HepG2 (cell line): ENCODE results near the gene CCNL1. TPM values are rescaled to one million over a fixed set of nuclear protein-coding genes. Genes with fewer than 3 reads are reported as not detected.

Experiments used
- AFF4 ChIP-seq: sonication (generic); formaldehyde crosslinking; IDR thresholded peaks from 2 replicates; pipeline ENCODE4 v1.4.0; 2020; ENCODE audit warnings: missing genetic modification reagents
- BHLHE40 ChIP-seq: IDR thresholded peaks from 2 replicates; pipeline ENCODE4 v1.6.1; 2011; ENCODE audit warnings: low read length, improper control_type of control experiment
- ELF3 ChIP-seq: IDR thresholded peaks from 2 replicates; pipeline ENCODE4 v1.6.1; 2016; ENCODE audit warnings: missing genetic modification reagents, missing compliant biosample characterization
- IRF9 ChIP-seq: sonication (generic); formaldehyde crosslinking; IDR thresholded peaks from 2 replicates; pipeline ENCODE4 v1.8.0; 2022; ENCODE audit warnings: missing genetic modification reagents, mild to moderate bottlenecking, borderline replicate concordance
- KDM3A ChIP-seq: IDR thresholded peaks from 2 replicates; pipeline ENCODE4 v1.6.1; 2018; ENCODE audit warnings: low read depth, missing compliant biosample characterization
- MAFF ChIP-seq: IDR thresholded peaks from 2 replicates; pipeline ENCODE4 v1.6.1; 2011; ENCODE audit warnings: low read depth, low read length, improper control_type of control experiment
- RFX5 ChIP-seq: IDR thresholded peaks from 2 replicates; pipeline ENCODE4 v1.6.1; 2011; ENCODE audit warnings: low read depth, low read length, improper control_type of control experiment
- SAFB2 ChIP-seq: sonication (generic); formaldehyde crosslinking; IDR thresholded peaks from 2 replicates; pipeline ENCODE4 v1.5.1; 2020; ENCODE audit warnings: missing genetic modification reagents, low read depth, mild to moderate bottlenecking, borderline replicate concordance
- SCMH1 ChIP-seq: sonication (generic); formaldehyde crosslinking; IDR thresholded peaks from 2 replicates; pipeline ENCODE4 v1.9.0; 2021; ENCODE audit warnings: missing genetic modification reagents, mild to moderate bottlenecking, borderline replicate concordance
- SNRNP70 ChIP-seq: fragments of 200-400 bp; formaldehyde crosslinking; IDR thresholded peaks from 2 replicates; pipeline ENCODE4 v1.6.1; 2017; ENCODE audit warnings: mild to moderate bottlenecking, low read depth, low read length, moderate library complexity
- SOX5 ChIP-seq: IDR thresholded peaks from 2 replicates; pipeline ENCODE4 v1.6.1; 2016; ENCODE audit warnings: borderline replicate concordance
- SRSF1 ChIP-seq: fragments of 200-400 bp; formaldehyde crosslinking; optimal IDR thresholded peaks from 2 replicates; pipeline ENCODE3; 2017; ENCODE audit warnings: mild to moderate bottlenecking, low read depth, low read length, moderate library complexity
- TEAD3 ChIP-seq: optimal IDR thresholded peaks from 2 replicates; pipeline ENCODE3; 2016; ENCODE audit warnings: borderline replicate concordance
- ZBTB10 ChIP-seq: sonication (generic); formaldehyde crosslinking; IDR thresholded peaks from 2 replicates; pipeline ENCODE4 v1.4.0; 2020; ENCODE audit warnings: missing genetic modification reagents, borderline replicate concordance
- ZBTB44 ChIP-seq: sonication (generic); formaldehyde crosslinking; IDR thresholded peaks from 2 replicates; pipeline ENCODE4 v1.4.0; 2020; ENCODE audit warnings: missing genetic modification reagents
- ZNF552 ChIP-seq: sonication (generic); formaldehyde crosslinking; IDR thresholded peaks from 2 replicates; pipeline ENCODE4 v1.9.0; 2022; ENCODE audit warnings: missing genetic modification reagents, mild to moderate bottlenecking, borderline replicate concordance
- ZNF660 ChIP-seq: sonication (generic); formaldehyde crosslinking; IDR thresholded peaks from 2 replicates; pipeline ENCODE4 v1.5.1; 2020; ENCODE audit warnings: mild to moderate bottlenecking, low read depth, missing genetic modification reagents, borderline replicate concordance
- ZSCAN21 ChIP-seq: sonication (generic); formaldehyde crosslinking; IDR thresholded peaks from 2 replicates; pipeline ENCODE4 v1.8.0; 2022; ENCODE audit warnings: mild to moderate bottlenecking, missing genetic modification reagents, moderate library complexity, borderline replicate concordance
- polyA plus RNA-seq, 8 experiments: library from polyadenylated mRNA; depleted of rRNA in 3 of 8; stranded (reverse) in 7 of 8; unstranded in 1 of 8; fragments of >200 nt; fragmentation: Illumina TruSeq in 4 of 8; extraction: Trizol in 4 of 8; gene quantifications; 2 replicates each; pipeline versions ENCODE4 v1.2.1 to v1.2.3, GENCODE V29; 2011 to 2016; ENCODE audit warnings: low read depth in 4 of 8, missing spikeins in 1 of 8, mixed read lengths in 1 of 8; ENCODE audit not compliant: insufficient read depth in 1 of 8
- total RNA-seq, 5 experiments: library from RNA; depleted of rRNA; stranded (reverse); fragments of >200 nt; fragmentation: Illumina TruSeq; extraction: Trizol; gene quantifications; 2 replicates each; pipeline ENCODE4 v1.2.3, GENCODE V29; 2016; ENCODE audit warnings: low read depth in 1 of 5

CCNL1 gene
- total and polyA plus RNA-seq, 2 of the 13 experiments (the other 11 are each of a cell fraction or from before 2014, with no cell fraction given) = 151 to 303 TPM

GRCh38 chr3:157159762-157160657 lies at the start of gene CCNL1 (continued):
- TF ChIP-seq IRF9 = peak; percentile 93
- TF ChIP-seq SCMH1 (CRISPR knock-in tag) = no peak
- TF ChIP-seq RFX5 = peak; percentile 71
- TF ChIP-seq ZNF552 (CRISPR knock-in tag) = peak; percentile 71
- TF ChIP-seq SNRNP70 = no peak
- no peak; the same call in 1 of the 2 replicates for TF ChIP-seq MAFF
- no peak; the same call in 1 of the 2 replicates for TF ChIP-seq SAFB2 (CRISPR knock-in tag)
- TF ChIP-seq ZBTB10 (CRISPR knock-in tag) = no peak; the same call in 1 of the 2 replicates
- TF ChIP-seq ZNF660 (CRISPR knock-in tag) = no peak
- TF ChIP-seq AFF4 (CRISPR knock-in tag) = peak; percentile 94; the same call in 1 of the 2 replicates
- TF ChIP-seq BHLHE40 = peak; percentile 89
- peak; percentile 95 for TF ChIP-seq KDM3A
- peak; percentile 82 for TF ChIP-seq SOX5 (CRISPR knock-in tag)
- TF ChIP-seq SRSF1 = peak; percentile 70
- TF ChIP-seq ZSCAN21 (CRISPR knock-in tag) = peak; percentile 98
- 0 out of 2 replicates have a peak, but pooled peaks have one; percentile 71 for TF ChIP-seq ZBTB44 (CRISPR knock-in tag)
- peak; percentile 94 for TF ChIP-seq TEAD3 (CRISPR knock-in tag)
- TF ChIP-seq ELF3 (CRISPR knock-in tag) = peak; percentile 93
